Mucosa of gallbladder (tissue), 1 donor: Measurements from ENCODE around the gene JAKMIP1. TPM values are rescaled to one million over a fixed set of nuclear protein-coding genes. Genes with fewer than 3 reads are reported as not detected.
A peak's percentile ranks its signal among the peaks of the same experiment; 100 is the strongest.
"Not testable (repeated sequence)": the region's sequence is repeated elsewhere in the genome, so short reads cannot be mapped to it uniquely, and the experiment has no call there.

ENCODE experiments used
- DNase-seq: peaks from one replicate; pipeline ENCODE4 v3.0.0-alpha.2; 2020; ENCODE audit warnings: low spot score
- total RNA-seq: library from RNA; stranded (reverse); gene quantifications from one replicate; pipeline ENCODE4 v1.2.1, GENCODE V29; 2021
- donor health status: DM: no; HTN: no; CAD: no.

JAKMIP1 gene
- total RNA-seq, 1 donor from 2014 or later = 0.37 TPM

GRCh38 chr4:6013564-6013963, 186.8 kb downstream of the JAKMIP1 start:
- DNase-seq = no peak

- DNase-seq = no peak
These were observed 188.1 kb downstream of the JAKMIP1 start for GRCh38 chr4:6012200-6012599.

GRCh38 chr4:6011686-6012085, 188.7 kb downstream of the JAKMIP1 start:
- DNase-seq = peak; percentile 47

GRCh38 chr4:6011271-6011671, 189.1 kb downstream of the JAKMIP1 start:
- DNase-seq = no peak

- DNase-seq = no peak
These were observed 189.6 kb downstream of the JAKMIP1 start for GRCh38 chr4:6010789-6011188.

GRCh38 chr4:6009452-6009851, 190.9 kb downstream of the JAKMIP1 start:
- no peak for DNase-seq

GRCh38 chr4:6008766-6009385, 191.5 kb downstream of the JAKMIP1 start:
- DNase-seq = no peak

- no peak for DNase-seq
These were observed 192.2 kb downstream of the JAKMIP1 start for GRCh38 chr4:6008092-6008551.

GRCh38 chr4:6005175-6005574, 195.2 kb downstream of the JAKMIP1 start:
- no peak for DNase-seq

- not testable (repeated sequence) for DNase-seq
These were observed 196.9 kb downstream of the JAKMIP1 start for GRCh38 chr4:6003485-6003884.

GRCh38 chr4:6002926-6003325, 197.4 kb downstream of the JAKMIP1 start:
- DNase-seq = no peak

- DNase-seq = no peak
These were observed 197.9 kb downstream of the JAKMIP1 start for GRCh38 chr4:6002492-6002833.

GRCh38 chr4:6001680-6002491, 198.5 kb downstream of the JAKMIP1 start:
- DNase-seq = no peak

- no peak for DNase-seq
These were observed 200.5 kb downstream of the JAKMIP1 start for GRCh38 chr4:5999830-6000365.

- DNase-seq = no peak
These were observed 201.0 kb downstream of the JAKMIP1 start for GRCh38 chr4:5999356-5999755.

- peak; percentile 57 for DNase-seq
These were observed 201.9 kb downstream of the JAKMIP1 start for GRCh38 chr4:5998333-5998936.

GRCh38 chr4:5996641-5997040, 203.7 kb downstream of the JAKMIP1 start:
- no peak for DNase-seq

GRCh38 chr4:5995901-5996623, 204.3 kb downstream of the JAKMIP1 start:
- no peak for DNase-seq

- no peak for DNase-seq
These were observed 206.2 kb downstream of the JAKMIP1 start for GRCh38 chr4:5993876-5994811.

- not testable (repeated sequence) for DNase-seq
These were observed 207.0 kb downstream of the JAKMIP1 start for GRCh38 chr4:5993346-5993745.

GRCh38 chr4:5992828-5993321, 207.5 kb downstream of the JAKMIP1 start:
- DNase-seq = no peak
